NCI-H1092 (cell line): ENCODE measurements around the gene TMEM225B.
"Not testable (repeated sequence)": the region's sequence is repeated elsewhere in the genome, so short reads cannot be mapped to it uniquely, and the experiment has no call there.

ENCODE experiments used
- DNase-seq: peaks from one replicate; lab custom pipeline; 2025; lab: John Stamatoyannopoulos, UW

The TMEM225B gene

GRCh38 chr7:99579281-99579955 lies 18.6 kb upstream of the TMEM225B start:
- no peak for DNase-seq

GRCh38 chr7:99579956-99580777 lies 17.9 kb upstream of the TMEM225B start:
- peak; percentile 80 for DNase-seq

- not testable (repeated sequence) for DNase-seq
These were observed 17.2 kb upstream of the TMEM225B start for GRCh38 chr7:99580778-99581332.

GRCh38 chr7:99588868-99589267 lies 9.2 kb upstream of the TMEM225B start:
- DNase-seq, result no peak

- DNase-seq, result no peak
These were observed 2.9 kb upstream of the TMEM225B start for GRCh38 chr7:99594948-99595745.

GRCh38 chr7:99596408-99596955 lies 1.6 kb upstream of the TMEM225B start:
- no peak for DNase-seq

GRCh38 chr7:99599836-99600235 lies 1.8 kb downstream of the TMEM225B start:
- DNase-seq, result no peak

GRCh38 chr7:99601656-99602310 lies 3.7 kb downstream of the TMEM225B start:
- no peak for DNase-seq

- no peak for DNase-seq
These were observed 7.5 kb downstream of the TMEM225B start for GRCh38 chr7:99605527-99605926.

- DNase-seq, result no peak
These were observed 8.5 kb downstream of the TMEM225B start for GRCh38 chr7:99606531-99606930.

GRCh38 chr7:99607548-99607947 lies 9.5 kb downstream of the TMEM225B start:
- DNase-seq, result no peak

- no peak for DNase-seq
These were observed 16.4 kb downstream of the TMEM225B start for GRCh38 chr7:99614495-99614894.

- no peak for DNase-seq
These were observed 17.9 kb downstream of the TMEM225B start for GRCh38 chr7:99615989-99616358.

GRCh38 chr7:99616359-99617191 lies 18.5 kb downstream of the TMEM225B start, which contains the start of gene ZSCAN25:
TSS of gene ZSCAN25 (plus strand) at chr7:99616946. CDS start at chr7:99619607, 2,661 bp downstream.
- DNase-seq, result peak; percentile 97

GRCh38 chr7:99617192-99617781 lies 19.2 kb downstream of the TMEM225B start:
- DNase-seq, result no peak

- DNase-seq, result no peak
These were observed 20.7 kb downstream of the TMEM225B start for GRCh38 chr7:99618726-99619125.

- no peak for DNase-seq
These were observed 21.6 kb downstream of the TMEM225B start for GRCh38 chr7:99619571-99620130.

GRCh38 chr7:99621271-99621670 lies 23.2 kb downstream of the TMEM225B start:
- no peak for DNase-seq

GRCh38 chr7:99622596-99622995 lies 24.5 kb downstream of the TMEM225B start:
- no peak for DNase-seq
